OCI-LY7 (cell line): ENCODE results near the gene DGKZ. TPM values are rescaled to one million over a fixed set of nuclear protein-coding genes. Genes with fewer than 3 reads are reported as not detected.

Experiments used
- BruUV-seq: library from RNA; stranded (reverse); fragments of 400-500 nt; replicated peaks from 2 replicates; lab custom pipeline; 2021; lab: Mats Ljungman, UMichigan
- CTCF ChIA-PET: fragments of 300-600 bp; sonication (Branson Sonifier 250); formaldehyde crosslinking; loops from one replicate; lab custom pipeline; 2022; ENCODE audit warnings: antibody characterized with exemption; ENCODE audit not compliant: unreplicated experiment; lab: Charles Lee
- POLR2A ChIA-PET: fragments of 300-600 bp; sonication (Branson Sonifier 250); formaldehyde crosslinking; loops from one replicate; lab custom pipeline; 2022; ENCODE audit warnings: antibody characterized with exemption; lab: Charles Lee
- DNase-seq: peaks from one replicate; pipeline ENCODE4 v3.0.0-alpha.2; 2015; ENCODE audit warnings: low spot score
- H2AFZ ChIP-seq: fragments of 200-600 bp; sonication (generic), shearing (Covaris generic); 2 replicates; pipeline ENCODE4 v1.6.1; 2014; ENCODE audit warnings: mild to moderate bottlenecking, antibody characterized with exemption, low read length, moderate library complexity
- H3K27ac ChIP-seq: fragments of 200-600 bp; sonication (generic); 2 replicates; pipeline ENCODE4 v1.5.1; 2014; ENCODE audit warnings: mixed run types, low read depth, mild to moderate bottlenecking, moderate library complexity, low read length, inconsistent platforms; ENCODE audit not compliant: poor library complexity, severe bottlenecking
- H3K36me3 ChIP-seq: fragments of 200-600 bp; sonication (generic); 2 replicates; pipeline ENCODE4 v1.6.1; 2014; ENCODE audit warnings: mild to moderate bottlenecking, antibody characterized with exemption, low read length, moderate library complexity, mixed read lengths; ENCODE audit not compliant: insufficient read depth
- H3K4me1 ChIP-seq: fragments of 200-600 bp; sonication (generic); 2 replicates; pipeline ENCODE4 v1.5.1; 2014; ENCODE audit warnings: mild to moderate bottlenecking, low read length; ENCODE audit not compliant: insufficient read depth, poor library complexity, severe bottlenecking
- H3K4me2 ChIP-seq: fragments of 200-600 bp; sonication (generic); 2 replicates; pipeline ENCODE4 v1.6.1; 2014; ENCODE audit warnings: mild to moderate bottlenecking, low read length
- H3K4me3 ChIP-seq: fragments of 200-600 bp; sonication (generic); 2 replicates; pipeline ENCODE4 v1.5.1; 2014; ENCODE audit warnings: mild to moderate bottlenecking, low read depth, low read length; ENCODE audit not compliant: poor library complexity, severe bottlenecking
- H3K79me2 ChIP-seq: fragments of 200-600 bp; sonication (generic); 2 replicates; pipeline ENCODE4 v1.6.1; 2016; ENCODE audit warnings: low read depth, mild to moderate bottlenecking, low read length, moderate library complexity, mixed read lengths; ENCODE audit not compliant: insufficient read depth
- H3K9me2 ChIP-seq: fragments of 200-600 bp; sonication (generic); 2 replicates; pipeline ENCODE4 v1.6.1; 2016; ENCODE audit warnings: mild to moderate bottlenecking, low read length, mixed read lengths; ENCODE audit not compliant: insufficient read depth
- H3K9me3 ChIP-seq: fragments of 200-600 bp; sonication (generic); 2 replicates; pipeline ENCODE4 v1.6.1; 2014; ENCODE audit warnings: mild to moderate bottlenecking, mixed run types, low read length, mixed read lengths
- H4K20me1 ChIP-seq: fragments of 200-600 bp; sonication (generic); 2 replicates; pipeline ENCODE4 v1.6.1; 2014; ENCODE audit warnings: mild to moderate bottlenecking, antibody characterized with exemption, low read length, moderate library complexity, mixed read lengths; ENCODE audit not compliant: insufficient read depth
- CTCF ChIP-seq: fragments of 200-600 bp; sonication (generic); conservative IDR thresholded peaks from 2 replicates; pipeline ENCODE4 v1.5.1; 2014; ENCODE audit warnings: mild to moderate bottlenecking, antibody characterized with exemption, low read length, moderate library complexity, mixed read lengths
- EZH2phosphoT487 ChIP-seq: fragments of 200-600 bp; sonication (generic); IDR thresholded peaks from 2 replicates; pipeline ENCODE4 v1.6.1; 2018; ENCODE audit warnings: low read depth, borderline replicate concordance, mild to moderate bottlenecking, mixed run types, antibody characterized with exemption, low read length, moderate library complexity, mixed read lengths
- intact Hi-C: fragments of 100-400 bp; cut with micrococcal nuclease; formaldehyde crosslinking; loops from one replicate; pipeline ENCODE4 v1.10.0; 2022; ENCODE audit not compliant: unreplicated experiment
- total RNA-seq, 2 experiments: library from RNA; depleted of rRNA in 1 of 2; stranded (reverse); fragments of >200 nt in 1 of 2; shearing (Covaris generic) in 1 of 2; gene quantifications; 2 replicates each; pipeline ENCODE4 v1.2.3, GENCODE V29; 2014 to 2022

DGKZ gene
- total RNA-seq, 2 experiments from 2014 or later, result 134 to 141 TPM

- no peak overlapping the region; the same call in 1 of the 2 replicates for H3K4me2 ChIP-seq
- no TSS peak for BruUV-seq
- DNase-seq, result peak; percentile 26
- intact Hi-C loops, result no loop called here
- no peak overlapping the region for H3K4me3 ChIP-seq
- H3K4me1 ChIP-seq, result no peaks in the 10 kb centered on the region
- no peaks in the 10 kb centered on the region for H3K79me2 ChIP-seq
- ChIA-PET POLR2A (interaction anchor here (0.6 kb wide), 1 partner anchor 225 kb away, joined by 3 read pairs; the partner anchor contains the start of genes ATG13 and HARBI1), CTCF (no interaction called here)
- no peaks in the 10 kb centered on the region for H4K20me1 ChIP-seq
- TF ChIP-seq EZH2phosphoT487, result no peak
- TF ChIP-seq CTCF, result no peak
- no peak overlapping the region for H2AFZ ChIP-seq
- no peak overlapping the region for H3K27ac ChIP-seq
- H3K9me3 ChIP-seq, result no peaks in the 10 kb centered on the region
- H3K36me3 ChIP-seq, result peaks cover 16% of the 10 kb centered on the region; the same call in 1 of the 2 replicates
- H3K9me2 ChIP-seq, result no peaks in the 10 kb centered on the region
These were observed 45.4 kb downstream of the DGKZ start for GRCh38 chr11:46392421-46393230.

DNA sequence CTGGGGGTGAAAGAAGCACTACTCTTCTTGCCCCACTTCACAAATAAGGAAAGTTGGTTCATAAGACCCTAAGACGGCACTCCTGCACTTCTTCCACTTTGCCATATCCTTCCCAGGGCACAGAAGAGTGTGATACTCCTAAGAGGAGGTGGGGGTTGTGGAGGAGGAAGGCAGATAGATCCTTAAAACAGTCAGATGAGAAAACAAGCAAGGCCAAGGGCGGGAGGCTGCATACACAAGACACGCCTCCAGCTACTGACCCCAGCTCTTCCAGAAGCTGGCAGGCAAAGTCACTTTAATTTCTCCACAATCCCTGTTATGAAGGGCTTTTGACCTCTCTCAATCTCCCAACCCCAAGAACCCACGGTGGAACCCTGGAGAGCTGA lies 46.0 kb downstream of the DGKZ start:
- H3K9me3 ChIP-seq, result no peaks in the 10 kb centered on the region
- peaks cover 16% of the 10 kb centered on the region; the same call in 1 of the 2 replicates for H3K36me3 ChIP-seq
- intact Hi-C loops, result no loop called here
- H3K79me2 ChIP-seq, result no peaks in the 10 kb centered on the region
- no peaks in the 10 kb centered on the region for H3K9me2 ChIP-seq
- H3K4me1 ChIP-seq, result no peaks in the 10 kb centered on the region
- H4K20me1 ChIP-seq, result no peaks in the 10 kb centered on the region
- CTCF ChIA-PET, result no interaction called here
- no peak overlapping the region; the same call in 1 of the 2 replicates for H3K4me2 ChIP-seq
- H3K4me3 ChIP-seq, result no peak overlapping the region
- BruUV-seq, result no TSS peak
- H3K27ac ChIP-seq, result no peak overlapping the region
- no peak overlapping the region for H2AFZ ChIP-seq
- TF ChIP-seq EZH2phosphoT487, result no peak
- TF ChIP-seq CTCF, result no peak
- POLR2A ChIA-PET, result no interaction called here
- DNase-seq, result no peak

GRCh38 chr11:46393759-46394158 lies 46.5 kb downstream of the DGKZ start:
- intact Hi-C loops, result no loop called here
- no peaks in the 10 kb centered on the region for H3K4me1 ChIP-seq
- no peak overlapping the region for H3K4me3 ChIP-seq
- H3K4me2 ChIP-seq, result no peak overlapping the region
- H3K36me3 ChIP-seq, result peaks cover 16% of the 10 kb centered on the region; the same call in 1 of the 2 replicates
- H3K79me2 ChIP-seq, result no peaks in the 10 kb centered on the region
- no peak for TF ChIP-seq EZH2phosphoT487
- no peak for TF ChIP-seq CTCF
- CTCF ChIA-PET, result no interaction called here
- POLR2A ChIA-PET, result no interaction called here
- no peak overlapping the region for H2AFZ ChIP-seq
- H3K9me2 ChIP-seq, result no peaks in the 10 kb centered on the region
- no peak overlapping the region for H3K27ac ChIP-seq
- DNase-seq, result no peak
- H3K9me3 ChIP-seq, result no peaks in the 10 kb centered on the region
- H4K20me1 ChIP-seq, result no peaks in the 10 kb centered on the region
- no TSS peak for BruUV-seq
